Measurements from ENCODE around the gene STK17A. TPM values are rescaled to one million over a fixed set of nuclear protein-coding genes. Genes with fewer than 3 reads are reported as not detected.
"Not testable (repeated sequence)": the region's sequence is repeated elsewhere in the genome, so short reads cannot be mapped to it uniquely, and the experiment has no call there.

Gene STK17A
- total RNA-seq, 1 donor from 2014 or later: 79.5 TPM

DNA sequence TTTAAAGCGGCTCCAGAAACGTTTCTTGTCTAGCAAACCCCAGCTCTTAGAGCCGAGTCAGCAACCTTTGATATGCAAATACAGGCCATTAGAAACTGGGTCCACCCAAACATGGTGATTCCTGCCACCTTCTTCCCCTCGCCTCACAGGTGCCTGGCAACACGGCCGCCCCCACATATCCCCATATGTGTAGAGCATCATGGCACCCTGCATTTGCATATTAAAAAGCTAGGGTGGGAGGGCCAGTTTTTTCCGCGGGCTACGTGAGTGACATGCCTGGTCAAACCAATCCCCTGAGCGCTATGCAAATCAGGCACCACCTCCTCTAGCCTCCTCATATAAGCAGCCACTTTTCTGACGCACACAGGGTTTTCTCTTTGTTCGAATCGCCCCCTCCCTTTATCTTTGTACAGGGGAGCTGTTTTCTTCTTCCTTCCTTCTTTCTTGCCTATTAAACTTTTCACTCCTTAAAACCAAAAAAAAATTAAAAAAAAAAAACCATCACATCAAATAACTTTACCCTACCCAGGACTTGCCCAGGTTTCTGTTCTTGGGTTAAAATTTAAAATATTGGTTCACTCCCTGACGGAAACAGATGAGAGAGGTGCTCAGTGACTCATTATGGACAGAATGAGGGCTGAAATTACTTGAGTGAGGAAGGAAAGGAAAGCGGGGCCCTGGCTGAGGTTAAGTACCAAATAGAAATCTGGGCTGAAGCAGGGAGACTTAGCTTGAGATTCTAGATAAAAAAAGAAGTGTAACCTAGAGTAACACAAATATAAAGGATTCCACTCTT lies 86.6 kb downstream of the STK17A start:
- DNase-seq (ENCODE audit: low read depth) (no peak), FAIRE-seq (no peak)
- TF ChIP-seq, protein P1, sequence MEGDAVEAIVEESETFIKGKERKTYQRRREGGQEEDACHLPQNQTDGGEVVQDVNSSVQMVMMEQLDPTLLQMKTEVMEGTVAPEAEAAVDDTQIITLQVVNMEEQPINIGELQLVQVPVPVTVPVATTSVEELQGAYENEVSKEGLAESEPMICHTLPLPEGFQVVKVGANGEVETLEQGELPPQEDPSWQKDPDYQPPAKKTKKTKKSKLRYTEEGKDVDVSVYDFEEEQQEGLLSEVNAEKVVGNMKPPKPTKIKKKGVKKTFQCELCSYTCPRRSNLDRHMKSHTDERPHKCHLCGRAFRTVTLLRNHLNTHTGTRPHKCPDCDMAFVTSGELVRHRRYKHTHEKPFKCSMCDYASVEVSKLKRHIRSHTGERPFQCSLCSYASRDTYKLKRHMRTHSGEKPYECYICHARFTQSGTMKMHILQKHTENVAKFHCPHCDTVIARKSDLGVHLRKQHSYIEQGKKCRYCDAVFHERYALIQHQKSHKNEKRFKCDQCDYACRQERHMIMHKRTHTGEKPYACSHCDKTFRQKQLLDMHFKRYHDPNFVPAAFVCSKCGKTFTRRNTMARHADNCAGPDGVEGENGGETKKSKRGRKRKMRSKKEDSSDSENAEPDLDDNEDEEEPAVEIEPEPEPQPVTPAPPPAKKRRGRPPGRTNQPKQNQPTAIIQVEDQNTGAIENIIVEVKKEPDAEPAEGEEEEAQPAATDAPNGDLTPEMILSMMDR (IDR thresholded peaks at IDR 0.05; ENCODE audit: insufficient read depth, low read length, severe bottlenecking): no peak
- Histone ChIP-seq H3K36me3 (ENCODE audit: control insufficient read depth, insufficient read depth, low read length) (no peaks in the 10 kb centered on the region), H3K27me3 (ENCODE audit: control insufficient read depth, insufficient read depth, low read length) (no peaks in the 10 kb centered on the region), H3K4me3 (ENCODE audit: low read depth, low read length) (no peak overlapping the region)

DNA sequence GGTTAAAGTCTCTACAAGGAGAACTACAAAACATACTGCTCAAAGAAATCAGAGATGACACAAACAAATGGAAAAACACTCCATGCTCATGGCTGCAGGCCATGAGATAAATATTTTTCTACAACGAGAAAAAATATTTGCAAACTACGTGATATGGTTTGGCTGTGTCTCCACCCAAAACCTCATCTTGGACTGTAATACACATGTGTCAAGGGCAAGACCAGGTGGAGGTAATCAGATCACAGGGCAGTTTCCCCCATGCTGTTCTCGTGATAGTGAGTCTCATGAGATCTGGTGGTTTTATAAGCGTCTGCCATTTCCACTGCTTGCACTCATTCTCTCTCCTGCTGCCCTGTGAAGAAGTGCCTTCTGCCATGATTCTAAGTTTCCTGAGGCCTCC lies 88.6 kb downstream of the STK17A start:
- H3K36me3 ChIP-seq (ENCODE audit: control insufficient read depth, insufficient read depth, low read length): no peaks in the 10 kb centered on the region
- FAIRE-seq (no peak), DNase-seq (ENCODE audit: low read depth) (no peak)
- TF ChIP-seq, protein P1 (IDR thresholded peaks at IDR 0.05; ENCODE audit: insufficient read depth, low read length, severe bottlenecking): no peak
- H3K4me3 ChIP-seq (ENCODE audit: low read depth, low read length): no peak overlapping the region
- no peaks in the 10 kb centered on the region for H3K27me3 ChIP-seq (ENCODE audit: control insufficient read depth, insufficient read depth, low read length)

GRCh38 chr7:43673243-43673976 lies 90.5 kb downstream of the STK17A start:
- not testable (repeated sequence) for FAIRE-seq; DNase-seq (ENCODE audit: low read depth); H3K36me3 ChIP-seq (ENCODE audit: control insufficient read depth, insufficient read depth, low read length); H3K4me3 ChIP-seq (ENCODE audit: low read depth, low read length); H3K27me3 ChIP-seq (ENCODE audit: control insufficient read depth, insufficient read depth, low read length)

GRCh38 chr7:43674559-43675436 lies 91.9 kb downstream of the STK17A start:
- Histone ChIP-seq H3K36me3 (ENCODE audit: control insufficient read depth, insufficient read depth, low read length) (no peaks in the 10 kb centered on the region), H3K27me3 (ENCODE audit: control insufficient read depth, insufficient read depth, low read length) (no peaks in the 10 kb centered on the region), H3K4me3 (ENCODE audit: low read depth, low read length) (no peak overlapping the region)
- DNase-seq (ENCODE audit: low read depth) (peak; percentile 98), FAIRE-seq (no peak)
- TF ChIP-seq, protein P1 (IDR thresholded peaks at IDR 0.05; ENCODE audit: insufficient read depth, low read length, severe bottlenecking): no peak

Other genes with a start within 250 kb of the STK17A start
- gene COA1, start 146.4 kb downstream of the STK17A start, total RNA-seq: 41.6 and 50.0 TPM in 2 replicates
- 29.7 and 39.4 TPM in 2 replicates for gene BLVRA, start 175.6 kb downstream of the STK17A start, total RNA-seq

Data from bronchial epithelial cell (primary cell).